Hepatocyte (in vitro differentiated cells): ENCODE results near the gene PRKAB1. TPM values are rescaled to one million over a fixed set of nuclear protein-coding genes. Genes with fewer than 3 reads are reported as not detected.
A peak's percentile ranks its signal among the peaks of the same experiment; 100 is the strongest.

Experiments used
- DNase-seq: peaks from one replicate; pipeline ENCODE4 v3.0.0-alpha.2; 2016; ENCODE audit warnings: low spot score
- H2AFZ ChIP-seq: fragments of 200-600 bp; sonication (generic); 2 replicates; pipeline ENCODE4 v1.6.0; 2016; ENCODE audit warnings: antibody characterized with exemption, mild to moderate bottlenecking
- H3K27ac ChIP-seq: fragments of 200-600 bp; sonication (generic); 2 replicates; pipeline ENCODE4 v1.5.1; 2016; ENCODE audit warnings: mild to moderate bottlenecking
- H3K27me3 ChIP-seq: fragments of 200-600 bp; sonication (generic); 2 replicates; pipeline ENCODE4 v1.6.1; 2016
- H3K36me3 ChIP-seq: fragments of 200-600 bp; sonication (generic); replicated peaks from 2 replicates; pipeline ENCODE4 v1.5.1; 2016; ENCODE audit warnings: low read depth; ENCODE audit not compliant: insufficient read depth
- H3K4me1 ChIP-seq: fragments of 200-600 bp; sonication (generic); 2 replicates; pipeline ENCODE4 v1.5.1; 2016; ENCODE audit warnings: mild to moderate bottlenecking, moderate library complexity; ENCODE audit not compliant: insufficient read depth
- H3K4me2 ChIP-seq: fragments of 200-600 bp; sonication (generic); 2 replicates; pipeline ENCODE4 v1.6.0; 2016
- H3K4me3 ChIP-seq: fragments of 200-600 bp; sonication (generic); 2 replicates; pipeline ENCODE4 v1.5.1; 2016; ENCODE audit warnings: mild to moderate bottlenecking
- H3K79me2 ChIP-seq: fragments of 200-600 bp; sonication (generic); 2 replicates; pipeline ENCODE4 v1.6.0; 2017; ENCODE audit warnings: mild to moderate bottlenecking
- H3K9me2 ChIP-seq: fragments of 200-600 bp; sonication (generic); replicated peaks from 2 replicates; pipeline ENCODE4 v1.6.0; 2017; ENCODE audit warnings: mild to moderate bottlenecking; ENCODE audit not compliant: insufficient read depth
- H3K9me3 ChIP-seq: fragments of 200-600 bp; sonication (generic); 2 replicates; pipeline ENCODE4 v1.5.1; 2016; ENCODE audit warnings: low read depth, mild to moderate bottlenecking
- H4K20me1 ChIP-seq: fragments of 200-600 bp; sonication (generic); 2 replicates; pipeline ENCODE4 v1.6.0; 2016; ENCODE audit warnings: mild to moderate bottlenecking; ENCODE audit not compliant: insufficient read depth, poor library complexity, severe bottlenecking
- EZH2 ChIP-seq: fragments of 200-600 bp; sonication (generic); IDR thresholded peaks from 2 replicates; pipeline ENCODE4 v1.6.1; 2016; ENCODE audit warnings: antibody characterized with exemption, mild to moderate bottlenecking, borderline replicate concordance
- EZH2phosphoT487 ChIP-seq: fragments of 200-600 bp; sonication (generic); IDR thresholded peaks from one replicate; pipeline ENCODE4 v1.6.1; 2018; ENCODE audit warnings: antibody characterized with exemption, mild to moderate bottlenecking, low read depth, moderate library complexity; ENCODE audit not compliant: unreplicated experiment, severe bottlenecking
- WGBS: methylation state at CpG from one replicate; pipeline ENCODE4 v1.1.6; 2016; ENCODE audit warnings: low lambda C conversion rate; ENCODE audit errors: missing lambda C conversion rate; 5-methylcytosine and 5-hydroxymethylcytosine counted together
- polyA plus RNA-seq: library from polyadenylated mRNA; unstranded; fragments of >200 nt; fragmentation: Nextera tagmentation; extraction: Ambion mirVana; gene quantifications from 2 replicates; pipeline ENCODE4 v1.2.1, GENCODE V29; 2016
- total RNA-seq: library from RNA; depleted of rRNA; stranded (reverse); fragments of >200 nt; gene quantifications from 2 replicates; pipeline ENCODE4 v1.2.3, GENCODE V29; 2014
- TF ChIP-seq, protein P1 (sequence below): fragments of 200-600 bp; sonication (generic); IDR thresholded peaks from 2 replicates; pipeline ENCODE4 v1.5.1; 2016; ENCODE audit warnings: antibody characterized with exemption, mild to moderate bottlenecking; ENCODE audit not compliant: poor library complexity

The PRKAB1 gene
- total and polyA plus RNA-seq, 2 experiments from 2014 or later = 32.3 to 37.7 TPM

GRCh38 chr12:119679081-119679480 lies 11.1 kb downstream of the PRKAB1 start:
- WGBS = 88% methylated on average over 5 of the region's 5 CpGs

DNA sequence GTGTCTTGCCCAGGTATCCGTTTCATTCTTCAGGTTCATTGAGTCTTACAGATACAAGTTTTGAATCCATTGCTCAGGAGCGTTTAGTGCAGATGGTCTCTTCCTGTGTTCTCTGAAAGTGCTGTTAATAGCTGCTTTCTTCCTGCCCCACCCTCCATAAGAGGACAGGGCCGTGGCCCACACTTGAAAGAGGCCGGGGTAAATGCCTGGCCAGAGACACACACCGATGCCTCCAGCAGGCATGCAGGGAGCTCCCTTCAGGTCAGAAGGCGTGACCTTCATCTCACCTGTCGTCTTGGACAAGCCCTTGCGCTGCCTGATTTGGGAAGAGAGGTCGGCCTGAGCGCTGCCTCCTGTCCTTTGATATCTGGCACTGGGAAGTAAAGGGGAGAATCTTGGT lies 11.6 kb downstream of the PRKAB1 start:
- Histone ChIP-seq H3K9me3 (no peaks in the 10 kb centered on the region), H3K27ac (peak overlapping the region; percentile 90), H3K36me3 (peaks cover 6% of the 10 kb centered on the region), H3K9me2 (no peaks in the 10 kb centered on the region), H2AFZ (no peak overlapping the region), H3K4me2 (no peak overlapping the region), H4K20me1 (no peaks in the 10 kb centered on the region), H3K4me3 (no peak overlapping the region), H3K4me1 (peaks cover 29% of the 10 kb centered on the region), H3K79me2 (no peaks in the 10 kb centered on the region), H3K27me3 (no peaks in the 10 kb centered on the region)
- 93% methylated on average over 10 of the region's 10 CpGs for WGBS
- no peak for TF ChIP-seq EZH2phosphoT487
- TF ChIP-seq EZH2 = no peak
- TF ChIP-seq, protein P1, sequence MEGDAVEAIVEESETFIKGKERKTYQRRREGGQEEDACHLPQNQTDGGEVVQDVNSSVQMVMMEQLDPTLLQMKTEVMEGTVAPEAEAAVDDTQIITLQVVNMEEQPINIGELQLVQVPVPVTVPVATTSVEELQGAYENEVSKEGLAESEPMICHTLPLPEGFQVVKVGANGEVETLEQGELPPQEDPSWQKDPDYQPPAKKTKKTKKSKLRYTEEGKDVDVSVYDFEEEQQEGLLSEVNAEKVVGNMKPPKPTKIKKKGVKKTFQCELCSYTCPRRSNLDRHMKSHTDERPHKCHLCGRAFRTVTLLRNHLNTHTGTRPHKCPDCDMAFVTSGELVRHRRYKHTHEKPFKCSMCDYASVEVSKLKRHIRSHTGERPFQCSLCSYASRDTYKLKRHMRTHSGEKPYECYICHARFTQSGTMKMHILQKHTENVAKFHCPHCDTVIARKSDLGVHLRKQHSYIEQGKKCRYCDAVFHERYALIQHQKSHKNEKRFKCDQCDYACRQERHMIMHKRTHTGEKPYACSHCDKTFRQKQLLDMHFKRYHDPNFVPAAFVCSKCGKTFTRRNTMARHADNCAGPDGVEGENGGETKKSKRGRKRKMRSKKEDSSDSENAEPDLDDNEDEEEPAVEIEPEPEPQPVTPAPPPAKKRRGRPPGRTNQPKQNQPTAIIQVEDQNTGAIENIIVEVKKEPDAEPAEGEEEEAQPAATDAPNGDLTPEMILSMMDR = no peak
- DNase-seq = no peak

More at GRCh38 chr12:119679081-119679480, 11.1 kb downstream of the PRKAB1 start:
- H3K9me2 ChIP-seq = no peaks in the 10 kb centered on the region
- H2AFZ ChIP-seq = no peak overlapping the region
- peaks cover 24% of the 10 kb centered on the region for H3K4me1 ChIP-seq
- H3K36me3 ChIP-seq = peaks cover 6% of the 10 kb centered on the region
- no peaks in the 10 kb centered on the region for H3K79me2 ChIP-seq
- H3K27ac ChIP-seq = peak overlapping the region; percentile 90
- no peak overlapping the region for H3K4me3 ChIP-seq
- H3K9me3 ChIP-seq = no peaks in the 10 kb centered on the region
- no peak for TF ChIP-seq EZH2
- TF ChIP-seq EZH2phosphoT487 = no peak
- TF ChIP-seq, protein P1 = no peak
- no peaks in the 10 kb centered on the region for H4K20me1 ChIP-seq
- H3K4me2 ChIP-seq = no peak overlapping the region
- no peaks in the 10 kb centered on the region for H3K27me3 ChIP-seq
- no peak for DNase-seq

- TF ChIP-seq EZH2phosphoT487 (no peak), EZH2 (no peak)
Observed at GRCh38 chr12:119681111-119681510, 13.2 kb downstream of the PRKAB1 start.

DNA sequence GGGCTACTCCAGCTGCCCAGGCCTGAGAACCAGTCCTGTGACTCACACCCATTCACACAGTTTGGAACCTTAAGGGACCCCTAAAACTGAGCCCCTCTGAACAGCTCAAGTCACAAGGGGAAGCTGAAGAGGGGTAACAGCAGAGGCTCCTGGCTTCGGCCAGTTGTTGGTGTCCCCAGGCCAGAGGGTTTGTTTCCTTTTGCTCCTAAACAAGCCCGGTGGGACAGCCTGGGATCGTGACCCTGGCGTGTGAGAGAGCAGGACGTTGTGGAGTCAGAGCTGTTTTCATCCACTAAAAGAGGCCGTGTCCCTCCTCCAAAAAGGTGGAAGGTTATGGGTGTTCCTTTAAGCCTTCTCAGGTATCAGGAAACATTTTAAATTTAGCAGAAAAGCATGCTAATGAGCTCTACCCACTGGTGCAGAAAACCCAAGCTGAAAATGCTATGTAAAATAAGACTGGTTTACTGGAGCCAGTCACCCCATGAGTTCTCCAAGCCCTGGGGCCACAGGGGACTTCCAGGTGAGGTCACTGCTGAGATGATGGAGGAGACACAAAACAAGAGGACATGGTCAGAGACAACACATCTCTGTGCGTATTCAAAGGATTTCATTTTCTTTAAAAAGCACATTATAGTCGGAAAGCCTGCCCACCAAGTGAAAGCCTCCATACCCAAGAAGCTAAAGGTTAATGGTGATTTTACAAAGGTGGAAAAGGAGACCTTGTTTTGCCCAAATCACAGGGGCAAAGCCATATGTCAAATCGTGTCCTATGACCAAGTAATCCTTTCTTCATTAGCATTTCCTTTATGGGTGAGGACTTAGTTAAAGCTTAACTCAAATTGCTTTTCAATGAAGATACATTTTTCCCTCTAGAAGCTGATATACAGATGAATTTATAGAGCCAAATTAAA lies 14.1 kb downstream of the PRKAB1 start:
- Histone ChIP-seq H3K79me2 (no peaks in the 10 kb centered on the region), H3K4me2 (no peak overlapping the region), H3K9me3 (no peaks in the 10 kb centered on the region), H3K36me3 (peaks cover 3% of the 10 kb centered on the region), H3K27ac (peak overlapping the region; percentile 90), H3K4me1 (peaks cover 40% of the 10 kb centered on the region), H3K4me3 (no peak overlapping the region), H3K27me3 (no peaks in the 10 kb centered on the region), H3K9me2 (no peaks in the 10 kb centered on the region), H2AFZ (no peak overlapping the region), H4K20me1 (no peaks in the 10 kb centered on the region)
- 87% methylated on average over 9 of the region's 9 CpGs for WGBS
- DNase-seq = no peak
- TF ChIP-seq EZH2 (no peak), EZH2phosphoT487 (no peak)
- TF ChIP-seq, protein P1 = no peak

More at GRCh38 chr12:119681111-119681510, 13.2 kb downstream of the PRKAB1 start:
- Histone ChIP-seq H3K36me3 (peaks cover 6% of the 10 kb centered on the region), H3K4me2 (no peak overlapping the region), H3K27me3 (no peaks in the 10 kb centered on the region), H4K20me1 (no peaks in the 10 kb centered on the region), H3K4me1 (peaks cover 40% of the 10 kb centered on the region), H3K9me2 (no peaks in the 10 kb centered on the region), H3K27ac (peak overlapping the region; percentile 90), H3K4me3 (no peak overlapping the region), H3K79me2 (no peaks in the 10 kb centered on the region), H2AFZ (no peak overlapping the region), H3K9me3 (no peaks in the 10 kb centered on the region)
- peak; percentile 41 for DNase-seq
- WGBS = 76% methylated on average over 8 of the region's 8 CpGs
